Testis (tissue), 3 donors: ENCODE results near the gene OPHN1. TPM values are rescaled to one million over a fixed set of nuclear protein-coding genes. Genes with fewer than 3 reads are reported as not detected.

Experiments used
- DNase-seq: peaks from one replicate; pipeline ENCODE4 v3.0.0-alpha.2; 2019
- H3K27ac ChIP-seq, 2 donors: fragments of 200-600 bp; sonication (generic); one replicate each; pipeline ENCODE4 v1.5.1; 2019
- H3K27me3 ChIP-seq: fragments of 200-600 bp; sonication (generic); one replicate; pipeline ENCODE4 v1.5.1; 2019
- H3K36me3 ChIP-seq: fragments of 200-600 bp; sonication (generic); one replicate; pipeline ENCODE4 v1.5.1; 2017; ENCODE audit warnings: low read depth; ENCODE audit errors: missing control alignments
- H3K4me1 ChIP-seq: fragments of 200-600 bp; sonication (generic); one replicate; pipeline ENCODE4 v1.5.1; 2019
- H3K4me3 ChIP-seq, 2 donors: fragments of 200-600 bp; sonication (generic); one replicate each; pipeline ENCODE4 v1.5.1; 2017 to 2019
- H3K9me3 ChIP-seq: fragments of 200-600 bp; sonication (generic); one replicate; pipeline ENCODE4 v1.5.1; 2017
- CTCF ChIP-seq, 3 experiments: fragments of 450-650 bp in 2 of 3; fragments of 200-600 bp in 1 of 3; sonication (generic) in 1 of 3; IDR thresholded peaks; one replicate each; pipeline ENCODE4 v1.5.1; 2016 to 2019; ENCODE audit warnings: antibody characterized with exemption in 3 of 3, mild to moderate bottlenecking in 2 of 3, moderate library complexity in 1 of 3
- POLR2A ChIP-seq: fragments of 450-650 bp; IDR thresholded peaks from one replicate; pipeline ENCODE4 v1.6.1; 2017; ENCODE audit warnings: antibody characterized with exemption, mild to moderate bottlenecking, moderate library complexity
- WGBS, 2 donors: methylation state at CpG; one replicate each; pipeline ENCODE4 v1.1.5; 2018; 5-methylcytosine and 5-hydroxymethylcytosine counted together
- intact Hi-C: fragments of 100-400 bp; cut with DNase I; formaldehyde crosslinking; loops from one replicate; pipeline ENCODE4 v1.15.1; 2023; ENCODE audit warnings: low total_unique reads
- polyA plus RNA-seq: library from polyadenylated mRNA; stranded (reverse); fragments of 350-450 nt; fragmentation: Illumina TruSeq; extraction: RNeasy Lipid Tissue Mini Kit (QIAGEN cat#74804); gene quantifications from one replicate; pipeline ENCODE4 v1.2.3, GENCODE V29; 2014; ENCODE audit warnings: low read depth, low replicate concordance; ENCODE audit not compliant: insufficient read depth
- total RNA-seq, 2 donors: library from RNA; depleted of rRNA; stranded (reverse); fragments of >200 nt; gene quantifications; one replicate each; pipeline ENCODE4 v1.2.3, GENCODE V29; 2016

Gene OPHN1
- total and polyA plus RNA-seq, 3 donors from 2014 or later, result 2.3 to 5.7 (median 5.5) TPM

DNA sequence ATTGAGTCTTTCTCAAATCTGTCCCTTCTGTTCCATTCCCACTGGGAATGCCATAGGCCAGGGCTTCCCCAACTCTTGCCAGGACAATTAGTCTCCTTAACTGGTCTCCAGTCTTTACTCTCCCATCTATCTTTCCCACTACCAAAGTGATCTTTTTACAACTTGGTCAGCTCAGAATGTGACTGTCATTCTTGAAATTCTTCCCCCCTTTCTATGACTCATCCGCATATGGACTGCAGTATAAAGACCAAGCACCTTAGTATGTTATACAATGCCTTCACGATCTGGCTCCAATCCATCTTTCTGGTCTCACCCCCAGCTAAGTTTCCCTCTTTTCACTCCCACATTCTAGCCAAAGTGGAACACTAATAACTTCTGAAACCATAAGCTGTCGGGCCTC is 383.8 kb downstream of the OPHN1 start:
- 86 to 92% methylated on average over 3 of the region's 3 CpGs for WGBS, 2 donors
- Histone ChIP-seq H3K9me3 (no peaks in the 10 kb centered on the region), H3K36me3 (no peaks in the 10 kb centered on the region), H3K27me3 (no peaks in the 10 kb centered on the region), H3K4me1 (no peaks in the 10 kb centered on the region), H3K4me3 (no peak overlapping the region), H3K27ac (no peak overlapping the region)
- TF ChIP-seq POLR2A (no peak), CTCF (IDR thresholded peaks at IDR 0.05) (no peak)
- no peak for DNase-seq
- intact Hi-C loops, result no loop called here

DNA sequence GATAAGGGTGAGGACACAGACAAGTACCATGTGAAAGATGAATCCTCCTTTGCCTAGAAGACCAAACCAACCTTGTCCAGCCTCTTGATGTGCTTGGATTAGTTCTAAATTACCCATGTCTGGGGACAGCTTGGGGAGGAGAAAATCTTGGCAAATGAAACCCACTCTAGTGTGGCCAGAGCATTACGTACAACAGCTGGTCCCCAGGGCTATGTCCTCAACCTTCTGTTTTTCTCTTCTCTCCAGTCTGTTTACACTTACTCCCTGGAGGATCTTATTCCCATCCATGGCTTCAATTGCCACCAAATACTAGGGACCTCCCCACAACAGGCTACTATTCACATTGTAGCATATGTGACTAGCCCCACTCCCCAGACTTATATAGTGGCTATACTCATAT is 384.5 kb downstream of the OPHN1 start:
- no peak for TF ChIP-seq POLR2A
- no peak for TF ChIP-seq CTCF (IDR thresholded peaks at IDR 0.05)
- Histone ChIP-seq H3K27ac (no peak overlapping the region), H3K9me3 (no peaks in the 10 kb centered on the region), H3K4me1 (no peaks in the 10 kb centered on the region), H3K36me3 (no peaks in the 10 kb centered on the region), H3K4me3 (no peak overlapping the region), H3K27me3 (no peaks in the 10 kb centered on the region)
- DNase-seq, result no peak
- intact Hi-C loops, result no loop called here
- WGBS, 2 donors, result 72% methylated on average over 1 of the region's 1 CpG; no CpG with 5 or more reads in 1 of the 2 donors

GRCh38 chrX:68045008-68045577 is 388.2 kb downstream of the OPHN1 start:
- no peaks in the 10 kb centered on the region for H3K4me1 ChIP-seq
- no peak overlapping the region for H3K4me3 ChIP-seq
- H3K27me3 ChIP-seq, result no peaks in the 10 kb centered on the region
- no peak overlapping the region for H3K27ac ChIP-seq
- no peak for TF ChIP-seq CTCF (IDR thresholded peaks at IDR 0.05)
- no peak for TF ChIP-seq POLR2A
- no peak for DNase-seq
- intact Hi-C loops, result no loop called here
- H3K9me3 ChIP-seq, result no peaks in the 10 kb centered on the region
- no peaks in the 10 kb centered on the region for H3K36me3 ChIP-seq
- WGBS, 2 donors, result 35 to 84% methylated on average over 2 of the region's 2 CpGs

DNA sequence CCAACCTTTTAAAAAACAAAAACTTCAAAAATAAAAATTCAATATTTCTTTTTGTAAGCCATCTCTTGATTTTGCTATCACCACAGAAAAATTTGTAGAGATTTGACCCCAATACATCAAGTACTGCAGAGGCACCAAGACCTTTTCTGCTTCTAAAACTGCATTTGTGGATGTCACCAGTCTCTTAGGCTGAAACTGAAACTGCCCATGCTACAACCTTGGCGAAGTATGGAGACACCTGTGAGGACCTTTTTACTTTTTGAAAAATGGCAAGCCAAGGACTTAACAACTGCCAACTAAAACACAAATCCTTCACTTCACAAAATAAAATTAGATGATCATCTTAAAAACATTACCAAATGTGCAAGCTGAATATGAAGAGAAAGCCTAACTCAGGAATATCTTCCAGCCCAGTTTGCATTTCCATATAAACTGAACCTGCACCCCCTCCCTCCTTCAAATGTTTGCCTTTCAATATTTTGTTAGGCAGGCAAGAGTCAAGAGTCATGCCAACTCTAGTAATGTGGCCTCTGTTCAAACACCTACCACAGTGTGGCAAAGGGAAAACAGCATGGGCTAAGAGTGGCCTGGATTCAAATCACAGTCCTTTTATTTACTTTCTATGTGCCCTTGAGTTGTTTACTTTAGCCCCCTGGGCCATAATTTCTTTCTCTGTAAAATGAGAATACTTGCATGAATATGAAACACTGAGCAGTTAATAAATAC is 389.4 kb downstream of the OPHN1 start:
- no peaks in the 10 kb centered on the region for H3K36me3 ChIP-seq
- no peaks in the 10 kb centered on the region for H3K4me1 ChIP-seq
- TF ChIP-seq POLR2A (no peak), CTCF (IDR thresholded peaks at IDR 0.05) (no peak)
- H3K27ac ChIP-seq, result no peak overlapping the region
- intact Hi-C loops, result no loop called here
- no peak overlapping the region for H3K4me3 ChIP-seq
- no peaks in the 10 kb centered on the region for H3K9me3 ChIP-seq
- WGBS, 2 donors, result 100% methylated on average over 1 of the region's 1 CpG
- DNase-seq, result no peak
- H3K27me3 ChIP-seq, result no peaks in the 10 kb centered on the region

DNA sequence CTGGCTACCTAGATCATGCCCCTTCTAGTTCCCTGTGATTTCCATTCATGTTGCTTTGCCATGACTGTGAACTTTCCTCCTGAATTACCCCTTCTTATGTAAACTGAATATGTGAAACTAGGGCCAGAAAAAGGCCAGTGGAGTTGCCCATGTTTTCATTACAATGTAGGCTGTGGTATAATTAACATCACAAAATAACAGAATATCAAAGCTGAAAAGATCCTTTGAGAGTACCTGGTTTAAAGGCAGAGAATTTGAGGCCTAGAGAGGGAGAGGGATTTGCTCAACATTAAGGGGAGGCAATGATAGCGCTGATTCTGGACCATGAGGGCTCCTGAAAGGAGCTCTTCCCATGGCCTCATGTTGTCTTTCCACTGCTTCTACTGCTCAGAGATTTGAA is 392.2 kb downstream of the OPHN1 start:
- WGBS, 2 donors, result 89 to 100% methylated on average over 1 of the region's 1 CpG
- no peaks in the 10 kb centered on the region for H3K9me3 ChIP-seq
- no peak overlapping the region for H3K4me3 ChIP-seq

More for the DNA sequence above, 392.2 kb downstream of the OPHN1 start:
- no peaks in the 10 kb centered on the region for H3K27me3 ChIP-seq
- TF ChIP-seq POLR2A, result no peak
- no peak for TF ChIP-seq CTCF (IDR thresholded peaks at IDR 0.05)
- no peak overlapping the region for H3K27ac ChIP-seq
- no peaks in the 10 kb centered on the region for H3K4me1 ChIP-seq
- intact Hi-C loops, result no loop called here
- no peak for DNase-seq
- H3K36me3 ChIP-seq, result no peaks in the 10 kb centered on the region
